Measurements from ENCODE around the gene SLC47A1.
"Not testable (repeated sequence)": the region's sequence is repeated elsewhere in the genome, so short reads cannot be mapped to it uniquely, and the experiment has no call there.

The SLC47A1 gene

DNA sequence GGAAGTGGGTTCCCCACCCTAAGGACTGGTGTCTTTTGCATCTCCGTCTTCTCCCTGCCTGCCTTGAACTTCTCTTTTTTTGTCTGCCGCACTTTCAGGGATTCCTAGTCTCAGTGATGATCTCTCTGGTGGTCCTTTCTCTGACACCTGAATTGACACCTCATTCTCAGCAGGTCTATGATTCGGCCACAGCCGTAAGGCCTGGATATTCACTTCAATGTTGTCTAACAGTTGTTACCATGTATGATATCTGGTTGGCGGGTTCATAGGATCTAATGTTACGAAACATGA, 25.1 kb upstream of the SLC47A1 start:
- peaks cover 9 to 16% of the 10 kb centered on the region in 2 donors for H3K27me3 Mint-ChIP-seq
- H3K4me1 Mint-ChIP-seq: peaks cover 8 to 18% of the 10 kb centered on the region in 2 donors
- peaks cover 0 to 3% of the 10 kb centered on the region in 2 donors for H3K9me3 Mint-ChIP-seq

DNA sequence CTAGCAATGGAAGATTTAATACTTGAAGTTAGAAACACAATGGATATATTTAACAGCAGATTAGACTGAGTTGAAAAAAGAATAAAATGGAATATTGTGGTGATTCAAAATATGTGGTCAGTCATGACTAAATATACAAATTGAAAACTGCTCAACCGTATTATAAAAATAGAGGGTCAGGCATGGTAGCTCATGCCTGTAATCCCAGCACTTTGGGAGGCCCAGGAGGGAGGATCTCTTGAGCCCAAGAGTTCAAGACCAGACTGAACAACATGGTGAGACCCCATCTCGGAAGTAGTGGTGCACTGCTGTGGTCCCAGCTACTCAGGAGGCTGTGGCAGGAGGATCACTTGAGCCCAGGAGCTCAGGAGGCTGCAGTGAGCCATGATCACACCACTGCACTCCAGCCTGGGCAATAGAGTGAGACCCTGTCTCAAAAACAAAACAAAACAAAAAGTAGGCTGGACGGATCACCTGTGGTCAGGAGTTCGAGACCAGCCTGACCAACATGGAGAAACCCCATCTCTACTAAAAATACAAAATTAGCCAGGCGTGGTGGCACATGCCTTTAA, 24.3 kb upstream of the SLC47A1 start:
- H3K27ac Mint-ChIP-seq; ATAC-seq (replicated peaks); H3K36me3 Mint-ChIP-seq: not testable (repeated sequence)

More for the DNA sequence above, 25.1 kb upstream of the SLC47A1 start:
- Mint-ChIP-seq H3K36me3 (peaks cover 6 to 10% of the 10 kb centered on the region in 2 donors), H3K4me3 (peak overlapping the region; percentile 97), H3K27ac (peak overlapping the region; percentile 100)
- DNase-seq: peak; percentile 13
- ATAC-seq (replicated peaks): peak in 1 of 2 donors; percentile 17

DNA sequence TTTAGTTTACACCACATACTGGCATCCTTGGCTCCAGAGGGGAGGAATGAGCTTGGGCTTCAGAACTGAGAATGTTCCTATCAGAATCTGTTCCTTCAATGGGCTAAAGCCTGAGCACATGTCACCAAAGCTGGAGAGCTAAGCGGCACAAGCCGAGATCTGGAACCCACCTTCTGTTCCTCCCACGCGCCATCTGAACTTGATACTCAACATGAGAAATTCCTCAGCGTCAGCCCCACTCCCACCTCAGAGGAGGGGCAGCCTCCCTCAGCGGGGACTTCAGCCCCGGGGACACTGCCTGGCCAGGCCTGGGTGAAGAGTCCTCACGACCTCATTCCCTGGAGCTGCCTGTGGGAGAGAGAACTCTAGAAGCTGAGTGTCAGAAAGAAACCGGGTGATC, 22.8 kb upstream of the SLC47A1 start:
- Mint-ChIP-seq H3K27me3 (peaks cover 9 to 11% of the 10 kb centered on the region in 2 donors), H3K4me1 (peaks cover 9 to 23% of the 10 kb centered on the region in 2 donors), H3K27ac (no peak overlapping the region), H3K36me3 (peaks cover 6 to 10% of the 10 kb centered on the region in 2 donors), H3K9me3 (peaks cover 0 to 3% of the 10 kb centered on the region in 2 donors), H3K4me3 (no peak overlapping the region)
- DNase-seq: no peak
- no peak for ATAC-seq (replicated peaks)

More for the DNA sequence above, 24.3 kb upstream of the SLC47A1 start:
- Mint-ChIP-seq H3K4me1 (peaks cover 9 to 23% of the 10 kb centered on the region in 2 donors), H3K27me3 (peaks cover 9 to 16% of the 10 kb centered on the region in 2 donors)
- H3K9me3 Mint-ChIP-seq, DNase-seq, H3K4me3 Mint-ChIP-seq: not testable (repeated sequence)

GRCh38 chr17:19513897-19514488, 19.7 kb upstream of the SLC47A1 start:
- H3K4me1 Mint-ChIP-seq: peaks cover 2 to 9% of the 10 kb centered on the region in 2 donors
- ATAC-seq (replicated peaks): peak; percentile 76 to 82
- no peak overlapping the region for H3K27ac Mint-ChIP-seq
- no peaks in the 10 kb centered on the region for H3K27me3 Mint-ChIP-seq
- no peaks in the 10 kb centered on the region for H3K9me3 Mint-ChIP-seq
- DNase-seq: peak; percentile 32
- H3K36me3 Mint-ChIP-seq: no peaks in the 10 kb centered on the region
- no peak overlapping the region for H3K4me3 Mint-ChIP-seq

DNA sequence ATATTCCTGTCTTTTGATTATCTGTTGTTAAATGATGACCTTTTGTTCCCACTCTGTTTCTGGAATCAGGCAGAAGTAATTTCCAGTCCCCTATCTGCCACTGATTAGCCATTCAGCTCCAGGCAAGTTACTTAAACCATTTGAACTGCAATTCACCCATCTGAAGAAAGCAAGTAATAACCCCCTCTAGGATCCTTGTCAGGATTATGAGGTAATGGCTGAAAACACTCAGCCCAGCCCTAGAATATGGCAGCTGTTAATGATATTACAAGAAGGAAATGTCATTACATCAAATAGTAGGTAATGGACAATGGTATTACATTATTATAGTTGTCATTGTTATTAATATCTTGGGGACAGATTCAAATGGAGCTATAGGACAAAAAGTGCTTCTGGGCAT, 16.0 kb upstream of the SLC47A1 start:
- Mint-ChIP-seq H3K9me3 (no peaks in the 10 kb centered on the region), H3K27ac (no peak overlapping the region), H3K4me3 (no peak overlapping the region), H3K4me1 (peaks cover 14 to 26% of the 10 kb centered on the region in 2 donors), H3K36me3 (no peaks in the 10 kb centered on the region), H3K27me3 (no peaks in the 10 kb centered on the region)
- DNase-seq (no peak), ATAC-seq (replicated peaks) (no peak)

- DNase-seq, H3K36me3 Mint-ChIP-seq: not testable (repeated sequence)
Measured at GRCh38 chr17:19519388-19520291, 14.0 kb upstream of the SLC47A1 start.

DNA sequence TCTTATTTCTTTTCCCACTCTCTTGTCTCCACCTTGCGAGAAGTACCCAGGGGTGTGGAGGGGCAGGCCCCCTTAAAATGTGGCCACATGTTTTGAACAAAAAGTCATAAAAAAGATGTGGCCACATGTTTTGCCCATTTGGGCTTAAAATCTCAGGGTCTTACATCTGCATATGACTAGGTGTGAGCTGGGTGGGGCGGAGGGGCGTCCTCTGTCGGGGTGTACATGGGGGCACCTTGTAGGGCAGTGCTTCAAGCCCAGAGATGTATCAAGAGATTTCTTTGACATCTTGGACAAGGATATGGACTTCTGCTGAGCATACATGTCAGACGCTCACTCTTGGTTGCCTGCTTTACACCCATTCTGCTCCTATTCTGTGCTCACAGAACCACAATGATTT, 13.0 kb upstream of the SLC47A1 start:
- ATAC-seq (replicated peaks): no peak
- H3K4me3 Mint-ChIP-seq: no peak overlapping the region
- no peak overlapping the region for H3K27ac Mint-ChIP-seq
- no peaks in the 10 kb centered on the region for H3K36me3 Mint-ChIP-seq
- H3K4me1 Mint-ChIP-seq: peaks cover 13 to 21% of the 10 kb centered on the region in 2 donors
- DNase-seq: no peak
- peaks cover 0 to 9% of the 10 kb centered on the region in 2 donors for H3K27me3 Mint-ChIP-seq
- H3K9me3 Mint-ChIP-seq: no peaks in the 10 kb centered on the region

More at GRCh38 chr17:19519388-19520291, 14.0 kb upstream of the SLC47A1 start:
- peaks cover 13 to 21% of the 10 kb centered on the region in 2 donors for H3K4me1 Mint-ChIP-seq
- ATAC-seq (replicated peaks): peak; percentile 59 to 72
- H3K27me3 Mint-ChIP-seq, H3K9me3 Mint-ChIP-seq, H3K4me3 Mint-ChIP-seq, H3K27ac Mint-ChIP-seq: not testable (repeated sequence)

- peaks cover 13 to 21% of the 10 kb centered on the region in 2 donors for H3K4me1 Mint-ChIP-seq
- H3K27me3 Mint-ChIP-seq: peaks cover 9 to 22% of the 10 kb centered on the region in 2 donors
- H3K9me3 Mint-ChIP-seq: no peaks in the 10 kb centered on the region
- DNase-seq: no peak
- no peak overlapping the region for H3K27ac Mint-ChIP-seq
- H3K36me3 Mint-ChIP-seq: no peaks in the 10 kb centered on the region
- no peak for ATAC-seq (replicated peaks)
- H3K4me3 Mint-ChIP-seq: no peak overlapping the region
Measured at GRCh38 chr17:19523690-19524089, 10.0 kb upstream of the SLC47A1 start.

DNA sequence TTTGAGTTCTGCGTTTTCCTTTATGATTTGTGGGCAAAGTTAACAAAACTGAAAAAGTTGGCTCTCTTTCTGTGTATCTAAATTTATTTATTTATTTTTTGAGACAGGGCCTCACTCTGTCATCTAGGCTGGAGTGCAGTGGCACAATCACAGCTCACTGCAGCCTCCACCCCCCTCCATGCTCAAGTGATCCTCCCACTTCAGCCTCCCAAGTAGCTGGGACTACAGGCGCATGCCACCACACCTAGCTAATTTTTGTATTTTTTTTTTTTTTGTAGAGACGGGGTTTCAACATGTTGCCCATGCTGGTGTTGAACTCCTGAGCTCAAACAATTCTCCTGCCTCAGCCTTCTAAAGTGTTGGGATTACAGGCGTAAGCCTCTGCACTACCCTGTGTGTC, 6.7 kb upstream of the SLC47A1 start:
- H3K27me3 Mint-ChIP-seq: peaks cover 20 to 31% of the 10 kb centered on the region in 2 donors
- DNase-seq; H3K36me3 Mint-ChIP-seq; H3K4me1 Mint-ChIP-seq; H3K9me3 Mint-ChIP-seq; ATAC-seq (replicated peaks); H3K4me3 Mint-ChIP-seq; H3K27ac Mint-ChIP-seq: not testable (repeated sequence)

DNA sequence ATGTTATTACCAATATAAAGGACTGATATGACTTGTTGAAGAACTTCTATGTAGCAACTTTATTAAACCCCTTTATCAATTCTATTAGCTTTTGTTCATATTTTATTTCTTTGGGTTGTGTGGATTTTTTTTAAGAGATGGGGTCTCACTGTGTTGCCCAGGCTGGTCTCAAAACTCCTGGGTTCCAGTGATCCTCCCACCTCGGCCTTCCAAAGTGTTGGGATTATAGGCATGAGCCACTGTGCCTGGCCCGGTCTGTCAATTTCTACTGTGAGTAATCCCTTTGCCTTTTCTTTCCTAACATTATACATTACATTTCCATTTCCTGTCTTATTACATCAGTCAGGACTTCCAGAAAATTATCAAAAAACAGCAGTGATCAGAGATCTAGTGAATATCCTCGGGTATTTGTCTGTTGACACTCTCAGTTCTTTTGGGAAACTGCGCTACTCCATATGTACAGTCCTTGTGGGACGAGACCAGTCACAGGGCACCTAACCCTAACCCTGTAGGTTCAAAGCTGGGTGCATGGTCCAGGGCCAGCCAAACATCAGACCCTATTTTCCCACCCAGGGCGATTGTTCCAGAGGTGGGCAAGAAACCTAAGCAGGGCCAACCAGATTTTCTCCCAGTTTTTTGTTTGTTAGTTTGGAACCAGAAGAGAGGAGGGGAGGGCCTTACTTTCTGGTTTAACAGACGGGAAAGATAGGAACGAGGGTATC, 1.7 kb upstream of the SLC47A1 start:
- Mint-ChIP-seq H3K9me3 (no peaks in the 10 kb centered on the region), H3K36me3 (no peaks in the 10 kb centered on the region), H3K27me3 (peaks cover 44 to 56% of the 10 kb centered on the region in 2 donors), H3K4me3 (peak overlapping the region in 1 of 2 donors; percentile 15), H3K27ac (no peak overlapping the region), H3K4me1 (peaks cover 8 to 13% of the 10 kb centered on the region in 2 donors)
- DNase-seq (no peak), ATAC-seq (replicated peaks) (no peak)

DNA sequence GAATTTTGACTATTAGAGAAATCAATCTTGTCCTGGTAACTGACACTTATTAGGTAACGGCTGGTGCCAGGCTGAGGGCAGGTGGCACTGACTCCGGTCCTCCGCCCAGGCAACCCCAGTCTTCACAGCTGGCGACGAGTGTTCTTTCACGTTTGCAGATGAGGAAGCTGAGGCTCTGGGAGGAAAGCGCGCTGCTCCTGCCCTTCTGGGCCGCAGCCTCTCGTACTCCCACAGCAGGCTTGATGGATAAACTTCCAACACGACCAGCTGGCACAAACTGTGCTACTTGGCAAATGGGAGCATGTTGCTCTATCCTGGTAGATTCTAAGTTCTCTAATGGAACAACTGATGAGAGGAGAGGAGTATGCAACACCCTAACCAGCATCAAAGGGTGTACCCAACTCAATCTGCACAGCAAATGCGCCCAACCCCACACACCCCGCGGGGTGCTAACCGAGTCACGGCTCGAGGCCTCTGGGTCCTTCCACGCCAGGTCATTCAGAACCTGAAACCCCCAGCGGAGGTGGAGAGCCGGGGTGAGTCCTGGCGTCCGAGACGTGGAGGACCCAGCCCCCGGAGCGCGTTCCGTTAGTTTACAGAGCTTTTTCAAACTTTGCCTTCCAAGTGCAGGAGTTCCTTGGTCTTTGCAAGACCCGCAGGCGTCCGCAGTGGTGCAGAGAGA, 477 bp upstream of the SLC47A1 start:
- ATAC-seq (replicated peaks) (peak in 1 of 2 donors; percentile 6), DNase-seq (no peak)
- H3K27me3 Mint-ChIP-seq: peaks cover 51 to 61% of the 10 kb centered on the region in 2 donors
- H3K4me3 Mint-ChIP-seq: peak overlapping the region; percentile 60 to 76
- H3K27ac Mint-ChIP-seq: no peak overlapping the region
- H3K4me1 Mint-ChIP-seq: peaks cover 8 to 13% of the 10 kb centered on the region in 2 donors
- no peaks in the 10 kb centered on the region for H3K36me3 Mint-ChIP-seq
- no peaks in the 10 kb centered on the region for H3K9me3 Mint-ChIP-seq

GRCh38 chr17:19534562-19535149, 1.0 kb downstream of the SLC47A1 start:
- no peak for DNase-seq
- peak; percentile 69 to 77 for ATAC-seq (replicated peaks)
- H3K9me3 Mint-ChIP-seq: no peaks in the 10 kb centered on the region

DNA sequence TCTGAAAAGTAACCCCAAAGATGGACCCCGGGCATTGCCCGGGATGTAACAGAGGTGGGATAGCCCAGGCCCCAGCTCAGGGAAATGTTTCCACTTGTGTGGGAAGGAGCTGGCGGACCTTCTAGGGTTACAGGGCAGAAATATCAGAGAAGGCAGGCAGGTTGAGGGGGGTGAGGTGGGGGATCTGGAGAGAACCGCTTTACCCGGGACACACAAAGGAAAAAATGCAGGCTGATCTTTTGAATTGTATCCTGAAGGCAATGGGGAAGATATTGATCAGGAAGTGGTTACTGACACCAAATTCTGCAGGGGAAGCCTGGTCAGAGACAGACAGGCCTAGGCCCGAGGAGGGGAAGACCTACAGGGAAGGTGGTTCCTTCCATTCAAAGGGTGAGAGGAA, 3.5 kb downstream of the SLC47A1 start:
- Mint-ChIP-seq H3K36me3 (no peaks in the 10 kb centered on the region), H3K9me3 (no peaks in the 10 kb centered on the region), H3K27me3 (peaks cover 41 to 59% of the 10 kb centered on the region in 2 donors), H3K4me3 (no peak overlapping the region), H3K4me1 (peaks cover 8 to 13% of the 10 kb centered on the region in 2 donors), H3K27ac (no peak overlapping the region)
- ATAC-seq (replicated peaks) (no peak), DNase-seq (no peak)

More at GRCh38 chr17:19534562-19535149, 1.0 kb downstream of the SLC47A1 start:
- Mint-ChIP-seq H3K36me3 (no peaks in the 10 kb centered on the region), H3K27ac (no peak overlapping the region), H3K4me1 (peaks cover 8 to 13% of the 10 kb centered on the region in 2 donors), H3K27me3 (peaks cover 45 to 64% of the 10 kb centered on the region in 2 donors), H3K4me3 (peak overlapping the region; percentile 75 to 76)

Measured in stimulated activated naive B cell treated with anti-CD40 and anti-IgM and Interleukin-4, amounts not matched to agents 10 μg/mL and 1 μg/mL and 100 μg/mL, for 72 hours (primary cell).